WTC11 (cell line): ENCODE data around the gene PIGU. TPM values are rescaled to one million over a fixed set of nuclear protein-coding genes. Genes with fewer than 3 reads are reported as not detected.

Experiments
- ATAC-seq: fragments of 200-7000 bp; cut with Tn5 transposase; 2 replicates; pipeline ENCODE4 v1.10.0; 2021; ENCODE audit warnings: mild to moderate bottlenecking, moderate library complexity
- CTCF ChIA-PET: fragments of 300-600 bp; sonication (Branson Sonifier 250); formaldehyde crosslinking; loops from one replicate; lab custom pipeline; 2021; ENCODE audit warnings: antibody characterized with exemption; lab: Charles Lee
- POLR2A ChIA-PET: fragments of 350-600 bp; sonication (Branson Sonifier 250); formaldehyde crosslinking; loops from one replicate; lab custom pipeline; 2021; ENCODE audit warnings: antibody characterized with exemption; lab: Charles Lee
- DNase-seq: peaks from one replicate; pipeline ENCODE4 v3.0.0; 2021; ENCODE audit warnings: low spot score
- H3K27ac Mint-ChIP-seq: 2 replicates; pipeline ENCODE4 v1.8.0; 2021; ENCODE audit warnings: mixed read lengths
- H3K27me3 Mint-ChIP-seq: 2 replicates; pipeline ENCODE4 v1.8.0; 2021; ENCODE audit warnings: low read depth, mild to moderate bottlenecking, moderate library complexity, mixed read lengths
- H3K36me3 Mint-ChIP-seq: 2 replicates; pipeline ENCODE4 v1.8.0; 2021; ENCODE audit warnings: mixed read lengths
- H3K4me1 Mint-ChIP-seq: 2 replicates; pipeline ENCODE4 v1.8.0; 2022; ENCODE audit warnings: mixed read lengths
- H3K4me3 Mint-ChIP-seq: 2 replicates; pipeline ENCODE4 v1.8.0; 2021; ENCODE audit warnings: mild to moderate bottlenecking, moderate library complexity, mixed read lengths
- H3K9me3 Mint-ChIP-seq: 2 replicates; pipeline ENCODE4 v1.8.0; 2021; ENCODE audit warnings: mixed read lengths
- ATF1 ChIP-seq: sonication (generic); formaldehyde crosslinking; IDR thresholded peaks from 2 replicates; pipeline ENCODE4 v1.8.1; 2023; ENCODE audit warnings: mild to moderate bottlenecking, moderate library complexity, missing genetic modification reagents
- CREM ChIP-seq: sonication (generic); formaldehyde crosslinking; IDR thresholded peaks from 2 replicates; pipeline ENCODE4 v1.8.1; 2022; ENCODE audit warnings: mild to moderate bottlenecking, missing genetic modification reagents, moderate library complexity
- ESRRA ChIP-seq: sonication (generic); formaldehyde crosslinking; IDR thresholded peaks from 2 replicates; pipeline ENCODE4 v1.8.1; 2022; ENCODE audit warnings: mild to moderate bottlenecking, missing genetic modification reagents, borderline replicate concordance
- ETV6 ChIP-seq: sonication (generic); formaldehyde crosslinking; IDR thresholded peaks from 2 replicates; pipeline ENCODE4 v1.8.1; 2022; ENCODE audit warnings: mild to moderate bottlenecking, missing genetic modification reagents
- FOXJ3 ChIP-seq: sonication (generic); formaldehyde crosslinking; IDR thresholded peaks from 2 replicates; pipeline ENCODE4 v1.9.0; 2021; ENCODE audit warnings: missing genetic modification reagents, mild to moderate bottlenecking, borderline replicate concordance
- GTF2I ChIP-seq: fragments of 250-450 bp; sonication (Bioruptor Pico); conservative IDR thresholded peaks from 2 replicates; pipeline ENCODE4 v1.4.0; 2021; ENCODE audit warnings: mild to moderate bottlenecking
- IRF1 ChIP-seq: sonication (generic); formaldehyde crosslinking; IDR thresholded peaks from 2 replicates; pipeline ENCODE4 v1.8.0; 2023; ENCODE audit warnings: missing genetic modification reagents
- JUN ChIP-seq: sonication (generic); formaldehyde crosslinking; IDR thresholded peaks from 2 replicates; pipeline ENCODE4 v1.8.0; 2023; ENCODE audit warnings: mild to moderate bottlenecking, missing genetic modification reagents
- KAT7 ChIP-seq: sonication (generic); formaldehyde crosslinking; IDR thresholded peaks from 2 replicates; pipeline ENCODE4 v1.8.1; 2023; ENCODE audit warnings: missing genetic modification reagents, mild to moderate bottlenecking, borderline replicate concordance
- MAX ChIP-seq: sonication (generic); formaldehyde crosslinking; IDR thresholded peaks from 2 replicates; pipeline ENCODE4 v1.8.0; 2022; ENCODE audit warnings: mild to moderate bottlenecking, missing genetic modification reagents
- SOX15 ChIP-seq: fragments of 250-450 bp; sonication (Bioruptor Pico); IDR thresholded peaks from 2 replicates; pipeline ENCODE4 v1.9.0; 2021; ENCODE audit warnings: mild to moderate bottlenecking
- TEAD1 ChIP-seq: sonication (generic); formaldehyde crosslinking; IDR thresholded peaks from 2 replicates; pipeline ENCODE4 v1.8.0; 2022; ENCODE audit warnings: mild to moderate bottlenecking, missing genetic modification reagents
- ZNF317 ChIP-seq: sonication (generic); formaldehyde crosslinking; IDR thresholded peaks from 2 replicates; pipeline ENCODE4 v1.8.1; 2023; ENCODE audit warnings: low read depth, mild to moderate bottlenecking, moderate library complexity, missing genetic modification reagents, borderline replicate concordance
- ZNF416 ChIP-seq: fragments of 250-450 bp; sonication (Bioruptor Pico); IDR thresholded peaks from 2 replicates; pipeline ENCODE4 v1.9.0; 2021; ENCODE audit warnings: mild to moderate bottlenecking, inconsistent platforms
- total RNA-seq: library from RNA; stranded (reverse); gene quantifications from 3 replicates; pipeline ENCODE4 v1.2.3, GENCODE V29; 2021
- TF ChIP-seq, protein P1 (sequence below): fragments of 250-450 bp; sonication (Bioruptor Pico); IDR thresholded peaks from 2 replicates; pipeline ENCODE4 v1.9.0; 2021; ENCODE audit warnings: mild to moderate bottlenecking, borderline replicate concordance
- TF ChIP-seq, protein P2 (sequence below): sonication (generic); formaldehyde crosslinking; conservative IDR thresholded peaks from 2 replicates; pipeline ENCODE4 v1.8.1; 2022; ENCODE audit warnings: mild to moderate bottlenecking, missing genetic modification reagents
- TF ChIP-seq, protein P3 (sequence below): sonication (generic); formaldehyde crosslinking; IDR thresholded peaks from 2 replicates; pipeline ENCODE4 v1.8.1; 2022; ENCODE audit warnings: low read depth, missing genetic modification reagents, borderline replicate concordance

Gene PIGU
- total RNA-seq, 1 experiment from 2014 or later, result 24.8 TPM

DNA sequence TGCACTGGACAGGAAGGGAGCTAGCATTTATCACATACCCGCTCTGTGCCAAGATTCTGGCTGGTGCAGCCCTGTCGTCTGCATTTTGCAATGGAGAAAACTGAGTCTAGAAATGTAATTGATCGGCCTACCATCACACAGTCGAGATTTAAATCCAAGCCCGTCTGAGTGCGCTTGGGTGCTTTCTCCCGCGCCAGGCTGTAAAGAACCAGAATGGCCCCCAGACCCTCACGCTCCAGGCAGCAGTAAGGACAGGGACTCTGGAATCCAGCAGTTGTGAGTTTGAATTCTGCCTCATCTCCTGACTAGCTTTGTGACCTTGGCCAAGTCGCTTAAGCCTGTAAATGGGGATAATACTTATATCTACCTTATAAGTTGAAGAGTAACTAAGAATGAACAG, 149.9 kb downstream of the PIGU start:
- TF ChIP-seq GTF2I (CRISPR knock-in tag) (no peak), IRF1 (CRISPR knock-in tag) (no peak), SOX15 (no peak), ATF1 (no peak), ZNF317 (CRISPR knock-in tag) (no peak), FOXJ3 (no peak), TEAD1 (CRISPR knock-in tag) (no peak), ZNF416 (no peak), CREM (no peak), ETV6 (CRISPR knock-in tag) (no peak), KAT7 (CRISPR knock-in tag) (no peak)
- TF ChIP-seq, protein P1, sequence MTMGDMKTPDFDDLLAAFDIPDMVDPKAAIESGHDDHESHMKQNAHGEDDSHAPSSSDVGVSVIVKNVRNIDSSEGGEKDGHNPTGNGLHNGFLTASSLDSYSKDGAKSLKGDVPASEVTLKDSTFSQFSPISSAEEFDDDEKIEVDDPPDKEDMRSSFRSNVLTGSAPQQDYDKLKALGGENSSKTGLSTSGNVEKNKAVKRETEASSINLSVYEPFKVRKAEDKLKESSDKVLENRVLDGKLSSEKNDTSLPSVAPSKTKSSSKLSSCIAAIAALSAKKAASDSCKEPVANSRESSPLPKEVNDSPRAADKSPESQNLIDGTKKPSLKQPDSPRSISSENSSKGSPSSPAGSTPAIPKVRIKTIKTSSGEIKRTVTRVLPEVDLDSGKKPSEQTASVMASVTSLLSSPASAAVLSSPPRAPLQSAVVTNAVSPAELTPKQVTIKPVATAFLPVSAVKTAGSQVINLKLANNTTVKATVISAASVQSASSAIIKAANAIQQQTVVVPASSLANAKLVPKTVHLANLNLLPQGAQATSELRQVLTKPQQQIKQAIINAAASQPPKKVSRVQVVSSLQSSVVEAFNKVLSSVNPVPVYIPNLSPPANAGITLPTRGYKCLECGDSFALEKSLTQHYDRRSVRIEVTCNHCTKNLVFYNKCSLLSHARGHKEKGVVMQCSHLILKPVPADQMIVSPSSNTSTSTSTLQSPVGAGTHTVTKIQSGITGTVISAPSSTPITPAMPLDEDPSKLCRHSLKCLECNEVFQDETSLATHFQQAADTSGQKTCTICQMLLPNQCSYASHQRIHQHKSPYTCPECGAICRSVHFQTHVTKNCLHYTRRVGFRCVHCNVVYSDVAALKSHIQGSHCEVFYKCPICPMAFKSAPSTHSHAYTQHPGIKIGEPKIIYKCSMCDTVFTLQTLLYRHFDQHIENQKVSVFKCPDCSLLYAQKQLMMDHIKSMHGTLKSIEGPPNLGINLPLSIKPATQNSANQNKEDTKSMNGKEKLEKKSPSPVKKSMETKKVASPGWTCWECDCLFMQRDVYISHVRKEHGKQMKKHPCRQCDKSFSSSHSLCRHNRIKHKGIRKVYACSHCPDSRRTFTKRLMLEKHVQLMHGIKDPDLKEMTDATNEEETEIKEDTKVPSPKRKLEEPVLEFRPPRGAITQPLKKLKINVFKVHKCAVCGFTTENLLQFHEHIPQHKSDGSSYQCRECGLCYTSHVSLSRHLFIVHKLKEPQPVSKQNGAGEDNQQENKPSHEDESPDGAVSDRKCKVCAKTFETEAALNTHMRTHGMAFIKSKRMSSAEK (CRISPR knock-in tag), result no peak
- TF ChIP-seq, protein P2, sequence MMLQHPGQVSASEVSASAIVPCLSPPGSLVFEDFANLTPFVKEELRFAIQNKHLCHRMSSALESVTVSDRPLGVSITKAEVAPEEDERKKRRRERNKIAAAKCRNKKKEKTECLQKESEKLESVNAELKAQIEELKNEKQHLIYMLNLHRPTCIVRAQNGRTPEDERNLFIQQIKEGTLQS (CRISPR knock-in tag), result no peak
- TF ChIP-seq, all 79 proteins: peak for 0
- ATAC-seq (no peak), DNase-seq (no peak)
- Mint-ChIP-seq H3K9me3 (no peaks in the 10 kb centered on the region), H3K36me3 (peaks cover 32% of the 10 kb centered on the region), H3K4me3 (no peak overlapping the region), H3K27ac (no peak overlapping the region; the same call in 1 of the 2 replicates), H3K27me3 (no peaks in the 10 kb centered on the region), H3K4me1 (peaks cover 8% of the 10 kb centered on the region)
- ChIA-PET POLR2A (no interaction called here), CTCF (interaction anchor here (0.8 to 2.3 kb wide), 2 partner anchors 187 to 336 kb away, joined by 5 to 6 read pairs; no protein-coding TSS in a partner anchor)

- ATAC-seq, result no peak
- TF ChIP-seq MAX (CRISPR knock-in tag) (no peak), ESRRA (CRISPR knock-in tag) (no peak), JUN (CRISPR knock-in tag) (no peak)
- TF ChIP-seq, protein P3, sequence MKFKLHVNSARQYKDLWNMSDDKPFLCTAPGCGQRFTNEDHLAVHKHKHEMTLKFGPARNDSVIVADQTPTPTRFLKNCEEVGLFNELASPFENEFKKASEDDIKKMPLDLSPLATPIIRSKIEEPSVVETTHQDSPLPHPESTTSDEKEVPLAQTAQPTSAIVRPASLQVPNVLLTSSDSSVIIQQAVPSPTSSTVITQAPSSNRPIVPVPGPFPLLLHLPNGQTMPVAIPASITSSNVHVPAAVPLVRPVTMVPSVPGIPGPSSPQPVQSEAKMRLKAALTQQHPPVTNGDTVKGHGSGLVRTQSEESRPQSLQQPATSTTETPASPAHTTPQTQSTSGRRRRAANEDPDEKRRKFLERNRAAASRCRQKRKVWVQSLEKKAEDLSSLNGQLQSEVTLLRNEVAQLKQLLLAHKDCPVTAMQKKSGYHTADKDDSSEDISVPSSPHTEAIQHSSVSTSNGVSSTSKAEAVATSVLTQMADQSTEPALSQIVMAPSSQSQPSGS, result no peak
- DNase-seq, result no peak
- POLR2A ChIA-PET, result no interaction called here
- Mint-ChIP-seq H3K9me3 (no peaks in the 10 kb centered on the region), H3K36me3 (peaks cover 32% of the 10 kb centered on the region), H3K27me3 (no peaks in the 10 kb centered on the region), H3K27ac (no peak overlapping the region; the same call in 1 of the 2 replicates), H3K4me3 (no peak overlapping the region), H3K4me1 (peaks cover 9% of the 10 kb centered on the region)
- CTCF ChIA-PET, result interaction anchor here (0.8 to 2.3 kb wide), 2 partner anchors 186 to 336 kb away, joined by 5 to 6 read pairs; no protein-coding TSS in a partner anchor
Observed at GRCh38 chr20:34526466-34526865, 150.4 kb downstream of the PIGU start.
